Measurements from ENCODE around the gene TMEM235. TPM values are rescaled to one million over a fixed set of nuclear protein-coding genes. Genes with fewer than 3 reads are reported as not detected.

The TMEM235 gene
- polyA plus RNA-seq, 1 of the 3 experiments (the other 2 are of a cell fraction): not detected

DNA sequence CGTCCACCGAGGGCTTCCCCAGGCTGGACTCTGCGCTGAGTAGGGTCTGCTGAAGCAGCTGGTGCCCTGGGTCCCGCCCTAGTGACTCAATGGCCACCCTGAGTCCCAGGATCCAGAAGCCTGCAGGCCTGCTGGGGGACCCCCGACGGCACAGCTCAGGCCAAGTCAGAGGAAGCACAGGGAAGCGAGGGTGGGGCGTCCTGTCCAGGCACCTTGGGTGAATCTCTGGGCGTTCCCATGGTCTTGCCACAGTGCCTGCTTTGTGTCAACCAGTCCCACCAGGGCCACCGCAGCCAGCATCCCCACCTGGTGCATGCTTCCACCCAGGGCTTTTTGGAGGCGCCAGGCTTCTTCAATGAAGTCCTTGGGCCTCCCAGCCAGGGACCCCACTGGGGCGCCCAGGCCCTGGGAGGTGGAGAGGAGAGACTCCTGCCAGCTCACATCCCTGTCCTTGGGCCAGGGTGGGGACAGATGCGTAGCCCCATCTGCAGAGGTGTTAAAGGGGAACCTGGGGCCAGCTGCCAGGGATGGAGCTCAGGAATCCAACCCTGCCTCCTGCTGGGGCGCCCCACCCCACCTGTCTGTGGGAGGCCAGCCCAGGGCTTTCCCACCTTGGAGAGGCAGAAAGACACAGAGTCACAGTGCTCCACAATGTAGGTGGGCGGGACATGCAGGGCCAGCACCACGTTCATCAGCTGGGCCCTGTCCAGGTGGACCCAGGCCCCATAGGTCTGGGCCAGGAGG lies 17.8 kb downstream of the TMEM235 start:
- H3K27me3 ChIP-seq (ENCODE audit: insufficient read depth): no peaks in the 10 kb centered on the region
- peaks cover 7% of the 10 kb centered on the region for H3F3A ChIP-seq (replicated peaks; ENCODE audit: insufficient read depth)
- TF ChIP-seq MXI1 (IDR thresholded peaks at IDR 0.05; ENCODE audit: low read depth, low read length) (no peak), FOSL2 (IDR thresholded peaks at IDR 0.05; ENCODE audit: borderline replicate concordance, low read depth) (no peak), YY1 (IDR thresholded peaks at IDR 0.05; ENCODE audit: low read depth) (no peak), POLR2AphosphoS5 (IDR thresholded peaks at IDR 0.05; ENCODE audit: low read depth, low read length) (no peak), CHD2 (IDR thresholded peaks at IDR 0.05; ENCODE audit: low read length, partially characterized antibody) (no peak), JUND (IDR thresholded peaks at IDR 0.05) (no peak), PBX3 (IDR thresholded peaks at IDR 0.05) (no peak), NRF1 (IDR thresholded peaks at IDR 0.05; ENCODE audit: low read depth, low read length) (no peak)
- TF ChIP-seq, protein P1, sequence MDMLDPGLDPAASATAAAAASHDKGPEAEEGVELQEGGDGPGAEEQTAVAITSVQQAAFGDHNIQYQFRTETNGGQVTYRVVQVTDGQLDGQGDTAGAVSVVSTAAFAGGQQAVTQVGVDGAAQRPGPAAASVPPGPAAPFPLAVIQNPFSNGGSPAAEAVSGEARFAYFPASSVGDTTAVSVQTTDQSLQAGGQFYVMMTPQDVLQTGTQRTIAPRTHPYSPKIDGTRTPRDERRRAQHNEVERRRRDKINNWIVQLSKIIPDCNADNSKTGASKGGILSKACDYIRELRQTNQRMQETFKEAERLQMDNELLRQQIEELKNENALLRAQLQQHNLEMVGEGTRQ (IDR thresholded peaks at IDR 0.05; ENCODE audit: borderline replicate concordance, low read depth, low read length): no peak
- TF ChIP-seq, protein P2, sequence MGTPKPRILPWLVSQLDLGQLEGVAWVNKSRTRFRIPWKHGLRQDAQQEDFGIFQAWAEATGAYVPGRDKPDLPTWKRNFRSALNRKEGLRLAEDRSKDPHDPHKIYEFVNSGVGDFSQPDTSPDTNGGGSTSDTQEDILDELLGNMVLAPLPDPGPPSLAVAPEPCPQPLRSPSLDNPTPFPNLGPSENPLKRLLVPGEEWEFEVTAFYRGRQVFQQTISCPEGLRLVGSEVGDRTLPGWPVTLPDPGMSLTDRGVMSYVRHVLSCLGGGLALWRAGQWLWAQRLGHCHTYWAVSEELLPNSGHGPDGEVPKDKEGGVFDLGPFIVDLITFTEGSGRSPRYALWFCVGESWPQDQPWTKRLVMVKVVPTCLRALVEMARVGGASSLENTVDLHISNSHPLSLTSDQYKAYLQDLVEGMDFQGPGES (IDR thresholded peaks at IDR 0.05; ENCODE audit: low read depth, low read length): no peak
- TF ChIP-seq, protein P3, sequence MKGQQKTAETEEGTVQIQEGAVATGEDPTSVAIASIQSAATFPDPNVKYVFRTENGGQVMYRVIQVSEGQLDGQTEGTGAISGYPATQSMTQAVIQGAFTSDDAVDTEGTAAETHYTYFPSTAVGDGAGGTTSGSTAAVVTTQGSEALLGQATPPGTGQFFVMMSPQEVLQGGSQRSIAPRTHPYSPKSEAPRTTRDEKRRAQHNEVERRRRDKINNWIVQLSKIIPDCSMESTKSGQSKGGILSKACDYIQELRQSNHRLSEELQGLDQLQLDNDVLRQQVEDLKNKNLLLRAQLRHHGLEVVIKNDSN (IDR thresholded peaks at IDR 0.05; ENCODE audit: borderline replicate concordance, low read depth): no peak
- peaks cover 0 to 50% of the 10 kb centered on the region in 2 experiments; a peak in 1 of 4 replicates for H3K4me1 ChIP-seq (ENCODE audit: control insufficient read depth in 1 of 2, insufficient read depth in 2 of 2, low read depth in 1 of 2, low read length in 1 of 2)
- H3K4me2 ChIP-seq: no peak overlapping the region
- WGBS (ENCODE audit: low lambda C conversion rate): 73% methylated on average over 14 of the region's 16 CpGs
- no peaks in the 10 kb centered on the region for H3K9me2 ChIP-seq
- no peak overlapping the region for H3K4me3 ChIP-seq (ENCODE audit: low read depth in 2 of 2, low read length in 1 of 2)
- H3K36me3 ChIP-seq (replicated peaks in 1 of 2; ENCODE audit: control insufficient read depth in 1 of 2, insufficient read depth in 2 of 2, low read length in 1 of 2): no peaks in the 10 kb centered on the region
- H2AFZ ChIP-seq (ENCODE audit: low read depth): no peak overlapping the region
- DNase-seq: no peak
- H3K27ac ChIP-seq (ENCODE audit: low read depth in 2 of 2, low read length in 1 of 2): no peak overlapping the region; a peak in 1 of 4 replicates
- H3K9me3 ChIP-seq: 0 out of 2 replicates have a peak, but pooled peaks cover 6% of the 10 kb centered on the region
- no peak overlapping the region for H3K9ac ChIP-seq
- H4K20me1 ChIP-seq (ENCODE audit: insufficient read depth): no peaks in the 10 kb centered on the region
- POLR2A ChIA-PET: interaction anchor here (0.7 to 2.1 kb wide), 3 partner anchors 23 to 26 kb away, joined by 3 to 4 read pairs (median 3); no protein-coding TSS in a partner anchor
- CTCF ChIA-PET: interaction anchor here (0.7 to 8.9 kb wide), 30 partner anchors 8 to 459 kb away, joined by 3 to 196 read pairs (median 24); partner anchors contain the start of genes AFMID, BIRC5, SOCS3 and TK1
- no peaks in the 10 kb centered on the region for H3K79me2 ChIP-seq (ENCODE audit: insufficient read depth)

Data from SK-N-SH (cell line).